ENCODE measurements around the gene SLC31A1.

Gene SLC31A1

DNA sequence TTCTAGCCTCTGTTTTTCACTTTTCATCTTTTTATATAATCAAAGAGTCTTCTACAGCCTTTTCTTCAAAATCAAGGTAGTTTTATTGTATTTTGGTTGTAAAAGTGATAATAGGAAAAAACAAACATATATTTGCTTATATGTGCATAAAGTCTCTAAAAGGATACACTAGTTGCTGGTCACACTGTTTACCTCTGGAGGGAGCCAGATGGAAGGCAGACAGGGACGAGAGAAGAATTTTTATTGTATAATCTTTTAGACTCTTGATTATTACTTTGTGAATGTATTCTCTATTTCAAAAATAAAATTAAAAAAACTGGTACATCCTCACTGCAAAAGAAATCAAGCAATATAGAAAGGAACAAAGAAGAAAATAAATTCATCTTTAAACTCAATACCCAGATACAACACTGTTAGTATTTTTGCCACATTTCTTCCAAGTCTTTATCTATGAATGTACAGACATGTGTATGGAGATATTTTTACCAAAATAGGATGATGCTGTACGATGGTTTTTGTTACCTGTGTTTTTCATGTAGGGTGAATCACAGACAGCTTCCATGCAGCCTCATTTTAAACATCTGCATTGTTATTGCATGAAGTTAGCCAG lies 88.0 kb downstream of the SLC31A1 start:
- DNase-seq, result peak; percentile 28

DNA sequence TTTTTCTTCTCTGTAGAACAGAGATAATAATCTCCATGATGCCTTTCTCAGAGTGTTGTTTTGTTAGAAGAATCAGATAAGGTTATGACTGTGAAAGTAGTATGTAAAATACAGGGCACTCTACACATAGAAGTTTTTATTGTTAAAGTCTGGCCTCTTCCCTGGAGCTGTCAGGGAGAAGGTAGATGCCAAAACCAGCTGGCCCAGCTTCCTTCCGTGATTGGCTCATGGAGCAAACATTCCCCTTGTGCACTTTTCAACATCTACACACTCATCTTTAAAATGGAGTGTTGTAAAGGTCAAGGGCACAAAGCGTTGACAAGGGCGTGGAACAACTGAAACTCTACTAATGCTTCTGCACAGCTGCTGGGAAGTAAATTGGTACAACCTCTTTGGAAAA lies 89.2 kb downstream of the SLC31A1 start:
- no peak for DNase-seq

DNA sequence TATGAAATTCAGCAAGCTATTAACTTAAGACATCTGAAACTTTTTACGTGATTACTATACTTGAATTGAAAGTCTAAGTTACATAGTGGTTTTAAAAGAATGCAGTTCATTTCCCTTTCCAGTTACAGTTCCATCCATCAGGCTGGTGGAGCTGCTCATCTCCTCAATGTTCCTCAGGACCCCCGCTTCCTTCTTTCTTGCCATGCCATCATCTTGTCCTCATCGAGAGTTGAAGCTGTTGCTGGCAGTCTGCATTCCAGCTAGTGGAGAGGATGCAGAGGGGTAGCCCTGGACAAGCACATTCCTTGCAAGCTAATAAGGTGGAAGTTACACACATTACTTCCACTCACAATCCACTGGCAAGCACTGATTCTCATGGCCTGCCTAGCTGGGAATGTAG lies 90.6 kb downstream of the SLC31A1 start:
- no peak for DNase-seq

DNA sequence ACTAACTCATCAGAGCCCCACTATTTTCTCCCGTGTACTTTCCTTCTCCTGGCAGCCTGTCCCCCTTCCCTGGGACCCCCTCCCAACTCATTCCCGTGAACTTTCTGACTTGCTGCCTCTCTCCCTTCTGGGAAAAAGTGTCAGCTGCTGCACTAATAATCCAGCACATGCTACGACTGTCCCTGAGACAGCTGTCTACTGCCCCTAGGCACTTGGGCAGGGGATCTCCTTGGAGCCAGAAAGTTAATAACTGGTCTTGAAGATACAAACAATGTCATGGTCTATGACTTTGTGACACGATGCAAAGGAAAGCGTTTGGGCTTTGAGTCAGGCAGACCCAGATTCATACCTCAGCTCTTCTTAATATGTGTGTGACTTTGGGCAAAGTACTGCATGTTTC lies 91.9 kb downstream of the SLC31A1 start:
- DNase-seq, result no peak

All from central memory CD4-positive, alpha-beta T cell (primary cell).